ENCODE results near the gene RFX4.
A peak's percentile ranks its signal among the peaks of the same experiment; 100 is the strongest.
"Not testable (repeated sequence)": the region's sequence is repeated elsewhere in the genome, so short reads cannot be mapped to it uniquely, and the experiment has no call there.

RFX4 gene

GRCh38 chr12:106726603-106727202 is 143.9 kb downstream of the RFX4 start:
- not testable (repeated sequence) for DNase-seq (ENCODE audit: low read depth)

- no peak for DNase-seq (ENCODE audit: low read depth)
Measured at GRCh38 chr12:106729611-106730010, 146.8 kb downstream of the RFX4 start.

GRCh38 chr12:106732890-106733289 is 150.1 kb downstream of the RFX4 start:
- DNase-seq (ENCODE audit: low read depth) = no peak

- no peak for DNase-seq (ENCODE audit: low read depth)
Measured at GRCh38 chr12:106733660-106734059, 150.9 kb downstream of the RFX4 start.

GRCh38 chr12:106736051-106736957 is 153.5 kb downstream of the RFX4 start:
- DNase-seq (ENCODE audit: low read depth) = no peak

GRCh38 chr12:106739318-106739717 is 156.5 kb downstream of the RFX4 start:
- no peak for DNase-seq (ENCODE audit: low read depth)

GRCh38 chr12:106739815-106740530 is 157.2 kb downstream of the RFX4 start:
- DNase-seq (ENCODE audit: low read depth) = no peak

GRCh38 chr12:106740818-106741217 is 158.0 kb downstream of the RFX4 start:
- DNase-seq (ENCODE audit: low read depth) = no peak

GRCh38 chr12:106741247-106741646 is 158.4 kb downstream of the RFX4 start:
- no peak for DNase-seq (ENCODE audit: low read depth)

- DNase-seq (ENCODE audit: low read depth) = no peak
Measured at GRCh38 chr12:106743270-106743988, 160.6 kb downstream of the RFX4 start.

- no peak for DNase-seq (ENCODE audit: low read depth)
Measured at GRCh38 chr12:106744600-106744999, 161.8 kb downstream of the RFX4 start.

- DNase-seq (ENCODE audit: low read depth) = no peak
Measured at GRCh38 chr12:106745181-106745745, 162.5 kb downstream of the RFX4 start.

- no peak for DNase-seq (ENCODE audit: low read depth)
Measured at GRCh38 chr12:106747973-106748436, 165.2 kb downstream of the RFX4 start.

- no peak for DNase-seq (ENCODE audit: low read depth)
Measured at GRCh38 chr12:106750524-106750923, 167.7 kb downstream of the RFX4 start.

GRCh38 chr12:106753526-106753925 is 170.7 kb downstream of the RFX4 start:
- peak; percentile 45 for DNase-seq (ENCODE audit: low read depth)

GRCh38 chr12:106754331-106754730 is 171.5 kb downstream of the RFX4 start:
- DNase-seq (ENCODE audit: low read depth) = no peak

GRCh38 chr12:106757623-106758348 is 175.0 kb downstream of the RFX4 start:
- DNase-seq (ENCODE audit: low read depth) = no peak

GRCh38 chr12:106758349-106759110 is 175.7 kb downstream of the RFX4 start:
- no peak for DNase-seq (ENCODE audit: low read depth)

- DNase-seq (ENCODE audit: low read depth) = no peak
Measured at GRCh38 chr12:106759526-106760183, 176.9 kb downstream of the RFX4 start.

- DNase-seq (ENCODE audit: low read depth) = no peak
Measured at GRCh38 chr12:106760184-106760531, 177.4 kb downstream of the RFX4 start.
